ENCODE measurements around the gene ENC1.

Gene ENC1

GRCh38 chr5:74655206-74655605 lies 14.7 kb upstream of the ENC1 start:
- no peak for DNase-seq

GRCh38 chr5:74653991-74654390 lies 13.5 kb upstream of the ENC1 start:
- DNase-seq, result no peak

- DNase-seq, result no peak
These were observed 12.0 kb upstream of the ENC1 start for GRCh38 chr5:74652576-74652975.

- no peak for DNase-seq
These were observed 11.2 kb upstream of the ENC1 start for GRCh38 chr5:74651710-74652109.

- no peak for DNase-seq
These were observed 9.0 kb upstream of the ENC1 start for GRCh38 chr5:74649421-74649973.

GRCh38 chr5:74648835-74649293 lies 8.3 kb upstream of the ENC1 start:
- peak; percentile 66 for DNase-seq

- peak; percentile 65 for DNase-seq
These were observed 6.6 kb upstream of the ENC1 start for GRCh38 chr5:74647096-74647495.

GRCh38 chr5:74643111-74643562 lies 2.6 kb upstream of the ENC1 start:
- DNase-seq, result no peak

- no peak for DNase-seq
These were observed 2.0 kb upstream of the ENC1 start for GRCh38 chr5:74642543-74642863.

GRCh38 chr5:74641735-74642542 lies 1.4 kb upstream of the ENC1 start:
- DNase-seq, result peak; percentile 25

- DNase-seq, result peak; percentile 64
These were observed 616 bp upstream of the ENC1 start for GRCh38 chr5:74640954-74641734.

GRCh38 chr5:74639807-74640449 lies 600 bp downstream of the ENC1 start:
- DNase-seq, result peak; percentile 81

GRCh38 chr5:74638970-74639806 lies 1.3 kb downstream of the ENC1 start:
- no peak for DNase-seq

- no peak for DNase-seq
These were observed 2.0 kb downstream of the ENC1 start for GRCh38 chr5:74638544-74638969.

- DNase-seq, result no peak
These were observed 4.0 kb downstream of the ENC1 start for GRCh38 chr5:74636552-74636951.

GRCh38 chr5:74636149-74636548 lies 4.4 kb downstream of the ENC1 start:
- DNase-seq, result no peak

GRCh38 chr5:74634611-74635286 lies 5.8 kb downstream of the ENC1 start:
- DNase-seq, result no peak

GRCh38 chr5:74633695-74634094 lies 6.8 kb downstream of the ENC1 start:
- no peak for DNase-seq

- DNase-seq, result no peak
These were observed 7.6 kb downstream of the ENC1 start for GRCh38 chr5:74632947-74633356.

- no peak for DNase-seq
These were observed 9.2 kb downstream of the ENC1 start for GRCh38 chr5:74631081-74631953.

Measured in NCI-H146 (cell line).